Sigmoid colon (tissue), 4 donors: Measurements from ENCODE around the gene SFMBT1.

Source experiments
- CTCF ChIP-seq, 4 experiments: fragments of 450-650 bp in 3 of 4; fragments of 200-600 bp in 1 of 4; IDR thresholded peaks; one replicate each; pipeline ENCODE4 v1.5.1; 2016 to 2019; ENCODE audit warnings: antibody characterized with exemption in 4 of 4, mild to moderate bottlenecking in 3 of 4, moderate library complexity in 2 of 4
- POLR2A ChIP-seq, 2 donors: fragments of 450-650 bp; IDR thresholded peaks; one replicate each; pipeline ENCODE4 v1.6.1; 2016; ENCODE audit warnings: antibody characterized with exemption in 2 of 2, mild to moderate bottlenecking in 2 of 2, moderate library complexity in 2 of 2
- POLR2AphosphoS5 ChIP-seq, 4 donors: sonication (generic); formaldehyde crosslinking; IDR thresholded peaks; one replicate each; pipeline ENCODE4 v1.6.1; 2017; ENCODE audit warnings: antibody characterized with exemption in 4 of 4

GRCh38 chr3:53084310-53085001 lies 38.6 kb upstream of the SFMBT1 start:
- TF ChIP-seq POLR2AphosphoS5 (IDR thresholded peaks at IDR 0.05) (no peak), CTCF (IDR thresholded peaks at IDR 0.05) (no peak), POLR2A (IDR thresholded peaks at IDR 0.05) (no peak)
